ENCODE data around the gene RADIL. TPM values are rescaled to one million over a fixed set of nuclear protein-coding genes. Genes with fewer than 3 reads are reported as not detected.

RADIL gene
- polyA plus RNA-seq, 3 donors: not detected

DNA sequence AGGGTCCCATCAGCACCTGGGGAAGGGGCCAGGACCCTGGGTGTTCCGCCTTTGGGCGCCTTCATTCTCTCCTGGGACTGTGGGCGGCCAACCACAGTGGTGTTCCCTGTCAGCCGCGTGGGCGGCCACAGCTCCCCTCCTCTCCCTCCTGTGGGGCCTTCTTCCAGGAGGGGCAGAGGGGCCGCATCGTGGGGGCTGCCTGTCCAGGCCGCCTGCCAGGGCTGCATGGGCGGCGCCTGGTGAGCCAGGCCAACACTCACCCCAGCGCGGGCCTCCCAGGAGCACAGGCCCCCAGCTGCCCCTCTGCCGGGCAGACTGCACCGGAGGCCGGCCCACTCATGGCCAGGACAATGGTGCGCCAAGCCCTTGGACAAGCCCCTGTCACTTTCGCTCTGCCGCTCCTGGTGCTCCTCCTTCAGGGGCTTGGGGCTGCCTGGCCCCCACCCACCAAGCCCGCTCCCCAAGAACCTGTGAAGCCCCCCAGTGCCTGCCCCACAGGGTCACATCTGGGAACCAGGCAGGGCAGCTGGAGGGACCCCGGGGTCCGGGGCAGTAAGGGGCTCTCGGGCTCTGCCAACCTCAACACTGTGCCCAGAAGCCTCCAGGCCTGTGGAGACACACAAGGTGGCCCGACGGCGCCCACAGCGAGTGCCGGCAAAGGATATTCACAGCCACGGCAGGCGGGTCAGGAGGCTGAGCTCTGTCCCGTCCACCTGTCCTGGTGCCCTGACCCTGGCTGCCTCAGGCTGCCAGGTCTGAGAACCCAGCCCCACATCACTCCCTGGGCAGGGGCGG, 65.3 kb downstream of the RADIL start:
- H3K9me3 ChIP-seq (replicated peaks in 1 of 2; ENCODE audit: control insufficient read depth in 1 of 2, insufficient read depth in 1 of 2, low read length in 2 of 2): no peaks in the 10 kb centered on the region
- H3K27me3 Mint-ChIP-seq (ENCODE audit: low read depth in 3 of 3): peaks cover 9 to 24% (median 17%) of the 10 kb centered on the region in 3 donors
- H3K36me3 Mint-ChIP-seq: no peaks in the 10 kb centered on the region
- H3K4me1 ChIP-seq (ENCODE audit: control insufficient read depth in 1 of 2, insufficient read depth in 2 of 2, low read length in 2 of 2): no peaks in the 10 kb centered on the region
- no peaks in the 10 kb centered on the region for H4K20me1 ChIP-seq (ENCODE audit: insufficient read depth, low read length)
- 94% methylated on average over 28 of the region's 32 CpGs for WGBS (ENCODE audit: insufficient coverage)
- intact Hi-C loops (cut with micrococcal nuclease): no loop called here
- peaks cover 3% of the 10 kb centered on the region for H3K4me1 Mint-ChIP-seq
- no peak overlapping the region for H2AFZ ChIP-seq (ENCODE audit: insufficient read depth, low read depth, low read length, poor library complexity, severe bottlenecking)
- H3K79me2 ChIP-seq (ENCODE audit: insufficient read depth, low read length): no peaks in the 10 kb centered on the region
- peaks cover 0 to 10% (median 4%) of the 10 kb centered on the region in 7 donors for H3K9me3 Mint-ChIP-seq
- H3K9ac ChIP-seq (ENCODE audit: insufficient read depth, low read length, poor library complexity, severe bottlenecking): no peak overlapping the region
- H3K4me3 ChIP-seq (replicated peaks in 1 of 3; ENCODE audit: low read depth in 2 of 3, low read length in 3 of 3): no peak overlapping the region
- H3K4me2 ChIP-seq (replicated peaks; ENCODE audit: extremely low read depth, low read length, poor library complexity, severe bottlenecking): no peak overlapping the region
- no peaks in the 10 kb centered on the region for H3K36me3 ChIP-seq (replicated peaks in 1 of 2; ENCODE audit: control insufficient read depth in 1 of 2, insufficient read depth in 2 of 2, low read length in 2 of 2)
- TF ChIP-seq, protein P1, sequence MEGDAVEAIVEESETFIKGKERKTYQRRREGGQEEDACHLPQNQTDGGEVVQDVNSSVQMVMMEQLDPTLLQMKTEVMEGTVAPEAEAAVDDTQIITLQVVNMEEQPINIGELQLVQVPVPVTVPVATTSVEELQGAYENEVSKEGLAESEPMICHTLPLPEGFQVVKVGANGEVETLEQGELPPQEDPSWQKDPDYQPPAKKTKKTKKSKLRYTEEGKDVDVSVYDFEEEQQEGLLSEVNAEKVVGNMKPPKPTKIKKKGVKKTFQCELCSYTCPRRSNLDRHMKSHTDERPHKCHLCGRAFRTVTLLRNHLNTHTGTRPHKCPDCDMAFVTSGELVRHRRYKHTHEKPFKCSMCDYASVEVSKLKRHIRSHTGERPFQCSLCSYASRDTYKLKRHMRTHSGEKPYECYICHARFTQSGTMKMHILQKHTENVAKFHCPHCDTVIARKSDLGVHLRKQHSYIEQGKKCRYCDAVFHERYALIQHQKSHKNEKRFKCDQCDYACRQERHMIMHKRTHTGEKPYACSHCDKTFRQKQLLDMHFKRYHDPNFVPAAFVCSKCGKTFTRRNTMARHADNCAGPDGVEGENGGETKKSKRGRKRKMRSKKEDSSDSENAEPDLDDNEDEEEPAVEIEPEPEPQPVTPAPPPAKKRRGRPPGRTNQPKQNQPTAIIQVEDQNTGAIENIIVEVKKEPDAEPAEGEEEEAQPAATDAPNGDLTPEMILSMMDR (IDR thresholded peaks at IDR 0.05): no peak
- H3K4me3 Mint-ChIP-seq: no peak overlapping the region
- peaks cover 0 to 5% of the 10 kb centered on the region in 2 donors for H3K27me3 ChIP-seq (ENCODE audit: control insufficient read depth in 2 of 2, insufficient read depth in 2 of 2, low read length in 2 of 2)
- DNase-seq: no peak
- no peak overlapping the region for H3K27ac Mint-ChIP-seq
- H3K27ac ChIP-seq (ENCODE audit: low read depth in 1 of 2, low read length in 2 of 2): no peak overlapping the region

DNA sequence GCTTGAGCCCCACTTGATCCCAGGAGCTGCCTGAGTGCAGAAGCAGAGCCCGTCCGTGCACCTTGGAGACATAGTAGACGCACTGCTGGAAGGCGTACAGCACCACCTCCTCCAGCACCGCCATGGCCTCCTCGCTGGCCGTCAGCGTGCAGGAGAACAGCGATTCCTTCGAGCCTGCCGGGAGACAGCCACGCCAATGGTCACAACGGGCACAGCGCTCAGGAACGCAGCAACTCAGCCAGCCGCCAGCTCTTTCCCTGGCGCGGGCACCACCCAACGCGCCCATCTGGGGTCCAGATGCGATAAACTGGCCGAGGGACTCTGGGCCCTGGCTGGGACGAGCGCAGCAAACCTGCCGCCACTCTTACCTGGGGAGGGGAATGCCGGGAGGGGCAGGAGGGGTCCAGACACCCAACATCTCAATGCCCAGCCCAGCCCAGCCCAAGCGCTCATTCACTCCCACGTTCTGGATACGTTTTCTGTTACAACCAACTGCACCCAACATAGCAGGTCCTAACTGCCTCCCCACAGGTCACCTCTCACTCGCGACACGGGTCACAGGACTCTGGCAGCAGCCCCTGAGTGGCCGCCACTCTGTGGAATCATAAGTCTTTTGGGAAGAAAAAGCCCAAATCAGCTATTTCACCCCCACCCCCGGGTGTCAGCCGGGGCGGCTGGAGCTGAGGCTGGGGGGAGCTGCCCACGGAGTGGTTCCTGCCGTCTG, 66.2 kb downstream of the RADIL start:
- intact Hi-C loops (cut with micrococcal nuclease): no loop called here
- no peak overlapping the region for H3K4me2 ChIP-seq (replicated peaks; ENCODE audit: extremely low read depth, low read length, poor library complexity, severe bottlenecking)
- Mint-ChIP-seq H3K27ac (no peak overlapping the region), H3K27me3 (ENCODE audit: low read depth in 3 of 3) (peaks cover 9 to 28% (median 20%) of the 10 kb centered on the region in 3 donors), H3K4me1 (peaks cover 3% of the 10 kb centered on the region), H3K9me3 (peaks cover 3 to 18% (median 8%) of the 10 kb centered on the region in 7 donors), H3K36me3 (no peaks in the 10 kb centered on the region), H3K4me3 (no peak overlapping the region)
- no peaks in the 10 kb centered on the region for H4K20me1 ChIP-seq (ENCODE audit: insufficient read depth, low read length)
- H3K4me3 ChIP-seq (replicated peaks in 1 of 3; ENCODE audit: low read depth in 2 of 3, low read length in 3 of 3): no peak overlapping the region
- H3K9me3 ChIP-seq (replicated peaks in 1 of 2; ENCODE audit: control insufficient read depth in 1 of 2, insufficient read depth in 1 of 2, low read length in 2 of 2): peaks cover 0 to 4% of the 10 kb centered on the region in 2 donors
- WGBS (ENCODE audit: insufficient coverage): 95% methylated on average over 29 of the region's 38 CpGs
- TF ChIP-seq, protein P1 (IDR thresholded peaks at IDR 0.05): no peak
- H3K27ac ChIP-seq (ENCODE audit: low read depth in 1 of 2, low read length in 2 of 2): no peak overlapping the region
- no peak overlapping the region for H2AFZ ChIP-seq (ENCODE audit: insufficient read depth, low read depth, low read length, poor library complexity, severe bottlenecking)
- H3K9ac ChIP-seq (ENCODE audit: insufficient read depth, low read length, poor library complexity, severe bottlenecking): no peak overlapping the region
- H3K79me2 ChIP-seq (ENCODE audit: insufficient read depth, low read length): no peaks in the 10 kb centered on the region
- H3K4me1 ChIP-seq (ENCODE audit: control insufficient read depth in 1 of 2, insufficient read depth in 2 of 2, low read length in 2 of 2): no peaks in the 10 kb centered on the region
- DNase-seq: no peak
- H3K36me3 ChIP-seq (replicated peaks in 1 of 2; ENCODE audit: control insufficient read depth in 1 of 2, insufficient read depth in 2 of 2, low read length in 2 of 2): no peaks in the 10 kb centered on the region
- peaks cover 0 to 5% of the 10 kb centered on the region in 2 donors for H3K27me3 ChIP-seq (ENCODE audit: control insufficient read depth in 2 of 2, insufficient read depth in 2 of 2, low read length in 2 of 2)
